Upper lobe of right lung (tissue), 1 donor: ENCODE results near the gene GPD1L. TPM values are rescaled to one million over a fixed set of nuclear protein-coding genes. Genes with fewer than 3 reads are reported as not detected.

Experiments
- ATAC-seq: fragments of 200-7000 bp; cut with Tn5 transposase; one replicate; pipeline ENCODE4 v1.9.1; 2020; ENCODE audit warnings: mild to moderate bottlenecking, moderate library complexity
- DNase-seq: peaks from one replicate; pipeline ENCODE4 v3.0.0-alpha.2; 2020
- H3K27ac ChIP-seq: fragments of 200-600 bp; one replicate; pipeline ENCODE4 v1.8.0; 2022
- H3K27me3 ChIP-seq: fragments of 200-600 bp; one replicate; pipeline ENCODE4 v1.8.0; 2022; ENCODE audit warnings: mild to moderate bottlenecking
- H3K36me3 ChIP-seq: fragments of 200-600 bp; one replicate; pipeline ENCODE4 v1.8.0; 2022
- H3K4me1 ChIP-seq: fragments of 200-600 bp; one replicate; pipeline ENCODE4 v1.8.0; 2022
- H3K4me3 ChIP-seq: fragments of 200-600 bp; one replicate; pipeline ENCODE4 v1.8.0; 2022; ENCODE audit warnings: mild to moderate bottlenecking
- H3K9me3 ChIP-seq: fragments of 200-600 bp; one replicate; pipeline ENCODE4 v1.8.0; 2022
- CTCF ChIP-seq: fragments of 200-600 bp; IDR thresholded peaks from one replicate; pipeline ENCODE4 v1.8.0; 2022; ENCODE audit warnings: antibody characterized with exemption
- intact Hi-C: fragments of 100-400 bp; cut with DNase I; formaldehyde crosslinking; loops from one replicate; pipeline ENCODE4 v1.11.0; 2022
- total RNA-seq: library from RNA; stranded (reverse); fragmentation: NEBNext Ultra II Directional; extraction: Animal tissue kit (Norgen Biotek cat#: 25700); gene quantifications from one replicate; pipeline ENCODE4 v1.2.1, GENCODE V29; 2021
- donor health status: DM: no; HTN: yes; CAD: no; lungs with severe emphysema.

GPD1L gene
- total RNA-seq, 1 donor from 2014 or later, result 84.1 TPM

GRCh38 chr3:32216172-32216783 lies 109.9 kb downstream of the GPD1L start:
- no peaks in the 10 kb centered on the region for H3K4me1 ChIP-seq
- TF ChIP-seq CTCF, result no peak
- ATAC-seq (no peak), DNase-seq (no peak)
- H3K4me3 ChIP-seq, result no peak overlapping the region
- H3K27me3 ChIP-seq, result no peaks in the 10 kb centered on the region
- H3K9me3 ChIP-seq, result peaks cover 3% of the 10 kb centered on the region
- intact Hi-C loops, result no loop called here
- no peak overlapping the region for H3K27ac ChIP-seq
- no peaks in the 10 kb centered on the region for H3K36me3 ChIP-seq

GRCh38 chr3:32217339-32217738 lies 110.9 kb downstream of the GPD1L start:
- TF ChIP-seq CTCF, result no peak
- no peaks in the 10 kb centered on the region for H3K4me1 ChIP-seq
- H3K27ac ChIP-seq, result no peak overlapping the region
- no peaks in the 10 kb centered on the region for H3K27me3 ChIP-seq
- DNase-seq, result no peak
- H3K4me3 ChIP-seq, result no peak overlapping the region
- H3K9me3 ChIP-seq, result peaks cover 3% of the 10 kb centered on the region
- intact Hi-C loops, result no loop called here
- ATAC-seq, result no peak
- H3K36me3 ChIP-seq, result no peaks in the 10 kb centered on the region

Other genes with a start within 250 kb of the GPD1L start
- gene OSBPL10, start 125.4 kb upstream of the GPD1L start, total RNA-seq, result 30.8 TPM
- gene ZNF860, start 124.9 kb upstream of the GPD1L start, total RNA-seq, result 1.6 TPM
- 24.9 TPM for gene CMTM8, start 132.1 kb downstream of the GPD1L start, total RNA-seq